CMK (cell line): Measurements from ENCODE around the gene SNAI3.

Experiments
- DNase-seq: peaks from one replicate; pipeline ENCODE4 v3.0.0-alpha.2; 2010; ENCODE audit warnings: low read depth

The SNAI3 gene

DNA sequence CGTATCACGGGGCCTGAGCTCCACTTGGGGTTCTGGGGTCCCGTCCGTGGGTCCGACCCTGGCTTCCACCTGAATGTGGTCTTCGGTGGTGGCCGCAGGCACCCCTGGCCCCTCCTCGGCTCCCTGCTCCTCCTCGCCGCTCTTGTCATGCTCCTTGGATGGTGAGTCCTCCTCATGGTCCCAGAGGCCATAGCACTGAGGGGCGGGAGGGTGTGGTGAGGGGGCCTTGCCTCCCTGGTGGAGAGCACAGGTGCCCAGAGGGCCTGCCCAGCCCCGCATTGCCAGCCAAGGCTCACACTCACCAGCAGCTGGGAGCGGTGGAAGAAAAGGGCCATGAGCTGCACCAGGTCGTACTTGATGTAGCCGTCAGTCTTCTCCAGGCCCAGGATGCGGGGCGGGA lies 34.9 kb upstream of the SNAI3 start:
- no peak for DNase-seq

DNA sequence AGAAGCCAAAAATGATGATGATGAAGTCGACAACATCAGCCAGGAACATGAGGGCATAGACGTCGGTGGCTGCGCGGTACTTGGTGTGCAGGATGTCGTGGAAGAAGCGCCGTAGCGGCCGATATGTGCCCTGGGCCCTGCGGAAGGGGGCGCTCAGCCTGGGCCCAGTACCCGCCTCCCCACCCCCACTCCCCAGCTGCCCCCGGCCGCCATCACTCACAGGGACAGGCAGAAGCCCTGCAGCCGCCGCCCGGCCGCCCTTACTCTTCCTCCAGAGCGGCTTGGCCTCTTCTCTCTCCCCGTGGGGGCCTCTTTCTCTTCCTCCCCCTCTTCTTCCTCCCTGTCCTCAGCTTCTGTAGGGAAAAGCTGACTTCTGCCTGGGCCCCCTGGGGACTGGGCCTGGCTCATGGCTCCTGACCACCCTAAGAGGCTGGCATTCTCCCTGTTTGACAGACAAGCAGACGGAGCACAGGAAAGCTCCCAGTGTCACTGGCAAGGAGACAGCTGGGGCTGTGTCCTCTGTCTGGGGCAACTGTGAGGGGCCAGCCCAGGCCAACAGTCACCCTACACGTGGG lies 34.2 kb upstream of the SNAI3 start:
- no peak for DNase-seq

DNA sequence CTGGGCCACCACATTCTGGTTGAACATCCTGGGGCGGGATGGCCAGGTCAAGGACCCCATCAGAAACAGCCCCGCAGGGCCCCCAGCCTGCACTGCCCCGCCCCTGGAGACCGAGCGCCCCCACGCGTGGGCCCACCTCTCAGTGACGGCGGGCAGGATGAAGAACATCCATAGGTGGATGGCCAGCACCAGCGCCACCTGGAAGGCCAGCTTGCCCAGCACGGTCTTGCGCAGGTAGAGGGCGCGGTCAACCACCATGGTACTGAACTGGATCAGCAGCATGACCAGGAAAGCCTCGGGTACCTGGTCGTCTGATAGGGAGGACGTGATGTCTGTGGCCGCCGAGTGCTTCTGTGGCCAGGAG lies 33.6 kb upstream of the SNAI3 start:
- no peak for DNase-seq

DNA sequence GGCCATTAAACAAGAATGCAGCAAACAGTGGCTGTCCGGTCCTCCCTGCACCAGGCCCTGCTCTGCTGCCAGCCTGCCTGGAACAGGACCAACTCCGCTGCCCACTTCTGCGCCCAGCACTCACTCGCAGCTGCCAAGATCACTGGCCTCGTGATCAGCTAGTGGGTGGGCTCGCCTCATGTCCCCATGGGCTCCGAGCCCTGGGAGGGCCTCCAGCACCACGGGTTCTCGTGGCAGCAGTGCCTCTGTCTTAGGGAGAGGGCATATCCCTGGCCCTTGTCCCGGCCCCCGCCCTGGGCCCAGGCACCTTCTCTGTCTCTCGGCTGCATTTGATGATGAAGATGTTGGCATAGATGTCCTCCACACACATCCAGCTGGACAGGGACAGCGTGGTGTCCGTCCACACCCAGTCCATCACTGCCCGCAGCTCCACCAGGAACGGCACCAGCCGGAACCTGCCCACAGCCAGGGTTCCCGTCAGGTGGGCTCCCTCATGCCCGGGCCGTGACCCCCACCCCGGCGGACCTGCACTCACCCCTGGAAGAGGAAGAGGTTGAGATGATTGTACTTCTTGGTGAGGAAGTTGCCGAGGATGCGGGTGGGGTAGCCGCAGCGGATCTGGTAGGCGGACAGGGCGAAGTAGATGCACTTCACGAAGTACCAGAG lies 33.1 kb upstream of the SNAI3 start:
- DNase-seq, result no peak

DNA sequence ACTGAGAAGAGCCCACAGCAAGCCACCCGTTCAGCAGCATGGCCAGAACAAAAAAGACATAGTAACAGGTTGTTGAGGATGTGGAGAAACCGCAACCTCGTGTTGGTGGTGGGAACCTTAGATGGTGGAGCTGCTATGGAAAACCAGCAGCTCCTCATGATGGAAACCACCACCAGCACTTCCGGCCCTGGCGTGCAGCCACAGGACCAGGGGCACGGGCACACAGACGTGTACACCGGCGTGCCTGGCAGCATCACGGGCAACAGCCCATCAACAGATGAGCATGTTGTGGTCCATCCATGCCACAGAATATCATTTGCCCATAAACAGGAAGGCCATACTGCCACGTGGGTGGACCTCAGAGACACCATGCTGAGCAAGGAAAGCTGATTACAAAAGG lies 31.9 kb upstream of the SNAI3 start:
- no peak for DNase-seq

DNA sequence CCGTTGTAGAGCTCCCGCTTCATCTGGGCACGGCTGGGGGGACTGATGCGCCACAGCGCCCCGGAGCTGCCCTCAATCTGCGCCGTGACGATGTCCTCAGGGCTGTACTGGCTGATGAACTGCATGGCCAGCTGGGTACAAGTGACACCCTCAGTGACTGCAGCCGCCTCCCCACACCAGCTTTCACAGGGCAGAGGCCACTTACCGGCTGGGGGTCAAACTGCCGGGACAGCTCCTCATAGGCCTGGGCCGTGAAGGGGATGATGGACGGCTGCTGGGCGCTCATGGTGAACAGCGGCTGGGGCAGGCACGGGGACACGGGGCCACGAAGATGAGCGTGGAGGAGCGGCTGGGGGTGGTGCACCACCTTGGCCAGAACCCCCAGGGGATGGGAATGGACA lies 30.3 kb upstream of the SNAI3 start:
- no peak for DNase-seq

DNA sequence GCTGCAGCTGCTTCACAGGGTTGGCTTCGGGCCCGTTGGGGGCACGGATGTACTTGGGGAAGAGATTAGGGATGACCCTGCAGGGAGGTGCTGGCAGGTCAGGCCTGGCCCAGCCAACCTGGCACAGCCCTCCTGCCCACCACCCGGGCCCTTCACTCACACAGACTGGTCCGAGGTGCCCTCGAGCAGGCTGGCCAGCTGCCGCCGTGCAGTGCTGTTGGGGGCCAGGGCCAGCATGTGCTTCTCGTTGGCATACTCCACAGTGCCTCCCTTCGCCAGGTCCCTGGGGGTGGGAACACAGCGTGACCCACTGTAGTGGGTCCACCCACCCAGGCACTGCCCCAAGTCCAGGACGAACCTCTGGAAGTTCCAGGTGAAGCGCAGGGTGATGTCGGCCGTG lies 29.9 kb upstream of the SNAI3 start:
- DNase-seq, result no peak

DNA sequence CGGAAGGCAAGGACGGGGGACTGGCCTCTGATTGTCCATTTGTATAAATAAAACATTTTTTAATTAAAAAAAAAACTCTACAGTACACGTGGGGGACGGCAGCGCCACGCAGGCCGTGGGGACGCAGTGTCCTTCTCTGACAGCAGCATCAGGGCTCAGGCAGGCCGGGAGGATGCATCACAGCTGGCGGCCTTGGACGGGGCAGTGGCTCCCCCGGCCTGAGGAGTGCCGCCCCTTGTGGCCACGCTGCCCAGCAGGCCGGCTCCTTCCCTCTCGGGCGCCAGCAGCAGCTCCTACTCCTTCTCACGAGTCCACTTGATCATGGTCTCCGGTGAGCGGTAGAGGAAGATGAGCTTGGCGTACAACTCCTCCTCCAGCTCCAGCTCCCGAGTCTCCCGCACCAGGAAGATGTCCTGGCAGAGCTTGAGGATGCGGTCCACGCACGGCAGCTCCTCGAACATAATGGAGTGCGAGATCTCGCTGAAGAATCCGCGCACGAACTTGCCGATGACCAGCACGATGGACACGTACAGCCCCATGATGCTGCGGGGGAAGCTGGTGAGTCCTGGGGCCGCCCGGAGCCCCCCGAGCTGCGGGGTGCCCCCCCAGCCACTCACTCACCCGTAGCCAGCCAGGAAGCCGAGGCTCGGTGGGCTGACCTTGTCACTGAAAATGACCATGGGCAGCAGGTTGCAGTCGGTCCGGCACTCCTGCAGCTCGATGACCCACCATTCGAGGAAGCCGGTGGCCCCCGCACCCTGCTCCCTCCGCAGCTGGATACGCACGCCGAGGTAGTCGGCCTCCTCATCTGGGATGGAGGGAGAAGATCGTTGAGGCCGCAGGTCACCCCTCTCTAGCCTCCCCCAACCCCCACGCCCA lies 29.2 kb upstream of the SNAI3 start:
- no peak for DNase-seq

DNA sequence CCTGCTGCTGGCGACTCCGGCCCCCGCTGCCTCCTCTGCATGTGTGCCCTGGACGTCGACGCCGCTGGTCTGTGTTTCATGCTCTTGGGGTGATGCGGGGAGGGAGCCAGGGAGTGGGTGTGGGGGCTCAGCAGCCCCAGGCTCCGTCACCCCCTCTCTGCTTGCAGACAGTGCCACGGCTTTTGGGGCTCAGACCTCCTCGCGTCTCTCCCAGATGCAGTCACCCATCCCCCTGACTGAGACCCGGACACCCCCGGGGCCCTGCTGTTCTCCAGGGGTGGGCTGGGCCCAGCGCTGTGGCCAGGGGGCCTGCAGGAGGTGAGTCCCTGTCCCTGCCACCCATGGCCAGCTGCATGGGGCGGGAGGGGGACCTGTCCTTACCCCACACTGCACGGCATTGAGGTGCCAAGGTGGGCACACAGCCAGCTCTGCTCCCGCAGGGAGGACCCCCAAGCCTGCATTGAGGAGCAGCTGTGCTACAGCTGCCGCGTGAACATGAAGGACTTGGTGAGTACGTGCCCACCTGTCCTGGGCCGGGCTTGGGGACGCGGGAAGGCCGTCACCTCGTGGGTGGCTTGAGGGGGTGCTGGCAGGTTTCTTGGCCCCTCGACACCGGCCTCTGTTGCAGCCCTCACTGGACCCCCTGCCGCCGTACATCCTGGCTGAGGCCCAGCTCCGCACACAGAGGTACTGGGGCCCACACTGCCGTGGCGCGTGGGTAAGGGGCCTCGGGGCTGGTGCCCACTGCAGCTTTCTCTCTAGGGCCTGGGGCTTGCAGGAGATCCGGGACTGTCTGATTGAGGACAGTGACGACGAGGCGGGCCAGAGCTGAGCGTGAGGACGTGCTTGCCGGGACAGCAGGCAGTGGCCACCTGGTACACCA lies 28.4 kb upstream of the SNAI3 start:
- DNase-seq, result no peak

DNA sequence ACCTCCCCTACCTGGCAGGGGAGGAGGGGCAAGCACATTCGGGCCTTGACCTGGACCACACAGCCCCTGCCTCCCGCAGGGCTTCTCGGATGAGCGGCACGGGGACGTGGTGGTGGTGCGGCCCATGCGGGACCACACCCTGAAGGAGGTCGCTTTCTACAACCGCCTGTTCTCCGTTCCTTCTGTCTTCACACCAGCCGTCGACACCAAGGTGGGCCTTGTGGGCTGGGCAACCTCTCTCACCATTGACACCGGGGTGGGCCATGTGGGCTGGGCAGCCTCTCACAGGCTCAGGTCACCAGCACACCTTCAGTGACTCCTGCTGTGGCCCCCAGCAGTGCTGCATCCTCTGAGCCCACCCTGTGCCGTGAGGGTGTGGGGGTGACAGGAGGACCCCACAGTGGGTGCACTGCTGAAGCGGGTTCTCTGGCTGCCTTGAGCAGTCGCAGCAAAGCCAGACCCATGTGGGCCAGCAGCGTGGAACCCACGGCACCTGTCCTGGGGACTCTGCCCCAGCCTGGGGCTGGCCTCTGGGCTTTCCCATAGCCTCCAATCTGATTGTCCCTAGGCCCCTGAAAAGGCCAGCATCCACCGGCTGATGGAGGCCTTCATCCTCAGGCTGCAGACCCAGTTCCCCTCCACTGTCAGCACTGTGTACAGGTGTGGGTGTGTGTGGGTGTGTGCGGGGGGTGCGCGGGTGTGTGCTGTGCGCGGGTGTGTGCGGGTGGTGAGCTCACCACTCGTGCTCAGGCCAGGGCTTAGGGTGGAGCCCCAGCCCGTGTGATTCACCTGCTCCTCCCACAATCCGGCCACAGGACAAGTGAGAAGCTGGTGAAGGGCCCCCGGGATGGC lies 27.5 kb upstream of the SNAI3 start:
- no peak for DNase-seq

DNA sequence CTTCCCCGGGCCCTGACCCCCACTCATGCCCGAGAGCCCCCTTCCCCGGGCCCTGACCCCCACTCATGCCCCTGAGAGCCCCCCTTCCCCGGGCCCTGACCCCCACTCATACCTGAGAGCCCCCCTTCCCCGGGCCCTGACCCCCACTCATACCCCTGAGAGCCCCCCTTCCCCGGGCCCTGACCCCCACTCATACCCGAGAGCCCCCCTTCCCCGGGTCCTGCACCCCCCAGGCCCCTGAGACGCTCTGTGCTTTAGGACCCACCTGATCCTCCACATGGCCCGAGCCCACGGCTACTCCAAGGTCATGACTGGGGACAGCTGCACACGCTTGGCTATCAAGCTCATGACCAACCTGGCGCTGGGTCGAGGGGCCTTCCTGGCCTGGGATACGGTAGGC lies 26.7 kb upstream of the SNAI3 start:
- no peak for DNase-seq

DNA sequence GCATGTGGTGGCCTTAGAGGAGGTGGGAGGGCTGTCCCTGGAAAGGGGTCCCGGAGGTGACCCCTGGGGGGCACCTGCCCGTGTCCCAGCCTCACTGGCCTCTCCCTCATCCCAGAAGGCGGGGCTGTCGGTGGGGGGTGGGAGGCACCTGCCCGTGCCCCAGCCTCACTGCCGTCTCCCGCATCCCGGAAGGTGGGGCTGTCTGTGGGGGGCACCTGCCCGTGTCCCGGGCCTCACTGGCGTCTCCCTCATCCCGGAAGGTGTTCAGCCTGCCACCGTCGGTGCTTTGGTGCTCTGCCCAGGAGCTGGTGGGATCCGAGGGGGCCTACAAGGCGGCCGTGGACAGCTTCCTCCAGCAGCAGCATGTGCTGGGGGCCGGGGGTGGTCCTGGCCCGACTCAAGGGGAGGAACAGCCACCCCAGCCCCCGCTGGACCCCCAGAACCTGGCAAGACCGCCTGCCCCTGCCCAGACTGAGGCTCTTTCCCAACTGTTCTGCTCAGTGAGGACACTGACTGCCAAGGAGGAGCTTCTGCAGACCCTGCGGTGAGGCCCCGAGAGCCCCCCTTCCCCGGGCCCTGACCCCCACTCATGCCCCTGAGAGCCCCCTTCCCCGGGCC lies 26.2 kb upstream of the SNAI3 start:
- DNase-seq, result no peak

DNA sequence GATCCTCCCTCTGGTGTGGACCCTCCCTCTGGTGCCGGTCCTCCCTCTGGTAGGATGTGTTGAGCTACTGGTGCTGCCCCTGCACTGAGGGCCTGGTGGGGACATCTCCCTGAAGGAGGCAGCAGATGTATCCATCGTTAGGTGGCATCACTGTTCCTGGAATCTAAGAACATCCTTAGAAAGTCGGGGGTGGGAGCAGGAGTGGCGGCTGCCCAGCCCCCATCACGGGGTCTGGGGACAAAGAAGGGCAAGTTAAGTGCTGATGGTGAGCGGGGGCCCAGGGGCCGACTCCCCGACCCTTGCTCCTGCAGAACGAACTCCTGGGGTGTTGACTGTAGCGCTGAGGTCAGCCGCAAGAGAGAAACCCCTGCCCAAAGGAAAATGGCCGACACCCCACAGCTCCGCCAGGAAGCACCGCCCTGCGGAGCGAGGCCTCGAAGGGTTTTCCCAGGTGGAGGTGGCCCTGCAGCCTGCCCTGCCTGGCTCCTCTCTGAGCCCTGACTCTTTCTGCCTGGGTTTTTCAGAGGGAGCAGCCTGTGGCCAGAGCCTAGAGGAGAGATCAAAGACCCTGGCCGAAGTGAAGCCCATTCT lies 25.5 kb upstream of the SNAI3 start:
- DNase-seq, result no peak

DNA sequence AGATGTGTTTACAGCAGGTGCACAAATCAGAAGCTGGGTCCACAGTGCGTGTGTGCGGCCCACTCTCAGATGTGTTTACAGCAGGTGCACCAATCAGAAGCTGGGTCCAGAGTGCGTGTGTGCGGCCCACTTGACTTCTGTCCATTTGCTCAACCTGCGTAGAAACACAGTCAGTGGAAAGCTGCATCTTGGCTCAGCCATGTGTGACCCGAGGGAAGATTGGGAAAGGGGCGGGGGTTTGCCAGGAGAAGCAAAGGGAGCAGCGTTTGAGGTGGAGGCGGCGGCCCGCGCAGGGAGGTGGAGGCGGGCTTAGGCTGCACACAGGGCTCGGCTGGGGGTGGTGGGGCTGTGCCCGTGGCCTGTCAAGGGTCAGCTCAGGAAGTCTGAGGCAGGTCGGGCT lies 24.2 kb upstream of the SNAI3 start:
- no peak for DNase-seq

DNA sequence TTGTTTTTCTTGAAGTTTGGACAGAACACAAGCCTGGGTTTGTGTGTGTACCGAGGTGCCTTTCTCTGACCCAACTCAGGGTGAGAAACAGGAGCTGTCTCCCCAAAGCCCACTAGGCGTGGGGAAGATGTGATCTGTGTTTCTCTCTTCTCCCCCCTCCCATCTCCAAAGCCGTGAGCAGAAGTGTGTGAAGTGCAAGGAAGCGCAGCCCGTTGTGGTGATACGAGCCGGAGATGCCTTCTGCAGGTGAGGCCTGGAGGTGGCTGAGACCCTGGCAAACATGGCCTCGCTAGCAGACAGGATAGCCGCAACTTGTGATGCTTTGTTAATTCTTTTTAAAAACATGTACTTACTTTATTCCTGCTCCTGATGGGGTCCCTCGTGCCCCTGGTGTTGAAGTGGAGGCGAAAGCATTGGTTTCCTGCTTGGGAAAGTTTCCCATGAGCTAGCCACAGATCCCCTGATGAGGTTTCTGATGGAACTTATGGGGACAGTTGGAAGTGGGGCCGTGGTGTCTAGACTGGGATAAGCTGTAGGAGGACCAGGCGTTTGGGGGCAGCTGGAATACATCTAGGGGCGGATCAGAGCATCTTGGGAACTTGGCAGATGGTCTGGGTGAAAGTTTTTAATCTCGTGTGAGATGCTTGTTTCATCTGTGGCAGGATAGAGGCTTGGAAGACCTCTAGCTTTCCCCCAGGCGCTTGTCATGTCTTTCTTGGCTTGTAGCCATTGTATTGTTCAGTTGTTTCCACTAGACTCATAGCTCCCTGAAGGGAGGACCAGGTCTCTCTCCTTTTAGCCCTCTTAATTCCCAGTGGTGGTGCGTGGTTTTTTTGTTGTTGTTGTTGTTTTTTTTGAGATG lies 20.9 kb upstream of the SNAI3 start:
- DNase-seq, result no peak

DNA sequence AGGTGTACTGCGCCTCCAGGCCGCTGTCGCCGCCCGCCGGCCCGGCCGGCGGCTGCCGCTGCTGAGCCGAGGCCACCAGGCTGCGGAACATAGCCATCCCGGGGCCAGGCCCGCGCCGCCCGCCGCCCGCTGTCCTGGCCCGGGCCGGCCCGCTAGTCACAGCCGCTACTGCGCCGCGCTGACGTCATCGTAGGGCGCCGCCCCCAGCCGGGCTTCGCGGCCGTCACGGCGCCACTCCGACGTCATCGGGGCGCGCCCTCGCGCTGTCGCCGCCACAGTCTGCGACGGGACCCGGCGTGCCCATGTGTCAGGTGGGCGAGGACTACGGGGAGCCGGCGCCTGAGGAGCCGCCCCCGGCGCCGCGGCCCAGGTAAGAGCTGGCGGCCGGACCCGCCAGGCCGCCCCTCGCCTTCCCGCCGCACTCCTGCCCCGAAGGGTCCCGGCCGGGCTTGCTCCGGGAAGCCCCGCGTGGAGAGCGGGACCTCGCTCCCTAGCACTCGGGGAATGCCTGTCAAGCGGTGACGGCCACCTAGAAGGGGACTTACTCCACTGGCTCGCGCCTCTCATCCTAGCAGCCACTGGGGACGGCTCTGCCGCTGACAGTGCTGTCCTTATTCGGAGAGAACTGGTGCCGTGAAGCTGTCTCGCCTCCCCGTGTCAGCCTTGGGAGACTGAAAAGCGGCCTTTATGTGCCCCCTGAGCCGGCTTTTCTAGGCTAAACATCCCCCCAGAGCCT lies 20.1 kb upstream of the SNAI3 start, which contains the start of the genes CTU2 and RNF166:
CTU2 (plus strand) TSS at position 275 of the 736 bp plus-strand sequence; CDS start at position 303, 28 bp downstream.
RNF166 (minus strand) TSS at position 180 of the 736 bp plus-strand sequence; CDS start at position 97, 83 bp downstream.
- DNase-seq, result no peak

DNA sequence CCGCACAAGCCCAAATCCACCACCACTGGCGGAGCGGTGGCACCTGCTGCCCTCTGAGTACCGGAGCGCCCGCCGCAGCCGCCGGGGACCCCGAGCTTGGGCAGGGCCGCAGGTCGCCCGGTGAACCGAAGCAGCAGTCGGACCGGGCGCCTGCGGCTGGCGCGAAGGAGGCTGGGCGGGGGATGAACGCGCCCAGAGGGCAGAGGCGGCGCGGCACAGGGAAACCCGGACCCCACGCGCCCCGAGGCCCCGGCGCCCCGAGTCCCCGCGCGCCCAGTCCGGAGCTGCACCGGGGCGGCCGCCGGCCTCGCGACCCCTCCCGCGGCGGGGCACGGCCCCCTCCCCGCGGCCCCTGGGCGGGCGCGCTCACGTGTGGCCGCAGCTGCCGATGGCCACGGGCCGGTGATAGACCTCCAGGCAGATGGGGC lies 19.5 kb upstream of the SNAI3 start:
- DNase-seq, result no peak

DNA sequence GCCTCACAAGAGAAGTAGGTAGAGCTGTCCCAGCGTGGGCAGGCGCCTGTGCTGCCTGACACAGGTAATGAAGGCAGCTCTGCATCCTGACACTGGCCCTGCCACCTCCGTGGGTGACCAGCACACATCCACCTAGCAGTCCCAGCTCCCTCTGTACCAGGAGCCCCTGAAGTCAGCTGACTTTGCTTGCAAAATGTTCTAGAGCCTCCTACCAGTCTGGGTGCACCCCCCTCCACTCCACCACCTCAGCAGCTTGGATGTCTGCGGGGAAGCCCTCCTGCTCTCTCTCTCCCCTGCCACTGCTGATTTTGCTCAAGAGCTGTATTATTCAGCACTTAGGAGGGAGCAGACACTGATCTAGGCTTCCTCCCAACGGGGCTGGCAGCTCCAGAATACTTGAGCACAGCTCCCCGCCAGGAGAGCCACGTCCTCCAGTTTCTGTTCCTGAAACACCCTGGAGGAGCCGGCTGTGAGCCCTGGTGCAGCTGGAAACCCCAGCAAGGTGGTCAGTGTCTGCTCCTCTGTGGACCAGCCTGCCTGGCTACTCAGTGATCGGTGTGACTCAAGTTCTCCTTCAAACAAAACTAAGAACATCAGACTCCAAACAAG lies 18.9 kb upstream of the SNAI3 start:
- DNase-seq, result no peak
